Ramos (cell line): ENCODE measurements around the gene ACSL6.

Experiments used
- in situ Hi-C: fragments of 300-500 bp; cut with MboI; formaldehyde crosslinking; loops from one replicate; pipeline ENCODE4 v1.14.3; 2022; ENCODE audit warnings: low sequenced_read_pairs; ENCODE audit not compliant: unreplicated experiment

Gene ACSL6

GRCh38 chr5:132019857-132020555 is 8.5 kb upstream of the ACSL6 start:
- in situ Hi-C loops: loop anchor here (25.0 kb wide), 1 partner anchor 908 kb away; no protein-coding TSS in a partner anchor

GRCh38 chr5:132019337-132019736 is 7.9 kb upstream of the ACSL6 start:
- in situ Hi-C loops: loop anchor here (25.0 kb wide), 1 partner anchor 907 kb away; no protein-coding TSS in a partner anchor

GRCh38 chr5:132017738-132018625 is 6.5 kb upstream of the ACSL6 start:
- in situ Hi-C loops: loop anchor here (25.0 kb wide), 1 partner anchor 906 kb away; no protein-coding TSS in a partner anchor

- in situ Hi-C loops: loop anchor here (25.0 kb wide), 1 partner anchor 905 kb away; no protein-coding TSS in a partner anchor
Observed at GRCh38 chr5:132017316-132017715, 5.9 kb upstream of the ACSL6 start.

- in situ Hi-C loops: loop anchor here (25.0 kb wide), 1 partner anchor 904 kb away; no protein-coding TSS in a partner anchor
Observed at GRCh38 chr5:132016721-132017250, 5.3 kb upstream of the ACSL6 start.

- in situ Hi-C loops: loop anchor here (25.0 kb wide), 1 partner anchor 901 kb away; no protein-coding TSS in a partner anchor
Observed at GRCh38 chr5:132013711-132014110, 2.3 kb upstream of the ACSL6 start.

DNA sequence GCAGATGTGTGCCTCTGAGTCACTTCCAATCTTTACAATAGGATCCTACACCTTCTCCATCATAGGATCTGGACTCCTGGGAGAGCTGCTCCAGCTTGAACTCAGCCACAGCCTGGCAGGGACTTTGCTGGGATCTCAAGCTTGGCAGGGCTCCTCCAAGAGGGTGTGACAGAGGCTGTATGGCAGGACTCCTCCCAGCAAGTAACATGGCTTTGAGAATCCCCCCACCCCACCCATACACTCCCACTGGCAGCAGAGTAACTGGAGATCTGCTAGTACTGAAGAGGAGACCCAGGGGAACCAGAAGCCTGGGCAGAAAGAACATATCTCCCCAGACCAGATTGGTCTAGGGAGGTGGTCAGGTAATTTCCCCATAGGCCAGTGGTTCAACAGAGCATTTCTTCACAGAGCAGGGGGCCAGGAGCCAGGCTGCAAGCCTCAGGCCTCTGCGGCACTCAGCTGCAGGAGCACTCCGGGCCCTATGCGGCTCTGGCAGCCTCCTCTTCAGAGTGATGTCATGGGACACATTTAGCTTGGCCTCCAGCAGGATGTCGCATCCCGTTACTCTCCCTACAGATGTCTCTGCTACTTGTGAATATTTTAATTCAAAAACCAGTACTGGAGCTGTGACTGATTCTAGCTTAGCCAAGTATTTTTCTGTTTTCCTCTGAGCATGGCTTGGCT is 1.7 kb upstream of the ACSL6 start:
- in situ Hi-C loops: loop anchor here (25.0 kb wide), 1 partner anchor 901 kb away; no protein-coding TSS in a partner anchor

DNA sequence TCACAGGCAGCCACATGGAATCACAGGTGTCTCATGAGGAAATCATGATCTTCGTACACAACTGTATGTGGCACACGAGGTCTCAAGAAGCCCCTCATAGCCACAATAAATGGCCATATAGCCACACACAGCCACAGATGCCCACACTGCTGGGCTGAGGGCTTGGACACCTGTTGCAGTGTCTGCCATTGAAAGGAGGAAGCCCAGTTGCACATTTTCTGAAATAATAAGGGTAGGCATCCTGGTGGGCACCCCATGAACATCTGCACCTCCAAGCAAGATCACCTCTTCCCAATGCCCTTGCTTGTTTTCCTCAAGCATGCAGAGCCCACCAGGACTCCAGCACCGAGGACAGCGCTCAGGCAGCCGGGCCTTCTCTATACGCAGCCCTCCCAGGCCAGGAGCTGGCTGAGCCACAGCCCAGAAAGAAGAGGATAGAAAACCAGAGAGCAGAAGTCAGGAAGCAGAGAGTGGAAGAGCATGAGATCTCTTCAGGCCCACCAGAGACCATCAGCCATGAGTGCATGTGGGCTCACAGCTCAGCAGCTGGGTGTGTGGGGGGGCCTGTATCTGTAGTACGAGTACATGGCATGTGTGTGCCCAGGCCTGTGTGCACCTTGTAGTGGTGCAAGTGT is 1.0 kb upstream of the ACSL6 start:
- in situ Hi-C loops: loop anchor here (25.0 kb wide), 1 partner anchor 900 kb away; no protein-coding TSS in a partner anchor

DNA sequence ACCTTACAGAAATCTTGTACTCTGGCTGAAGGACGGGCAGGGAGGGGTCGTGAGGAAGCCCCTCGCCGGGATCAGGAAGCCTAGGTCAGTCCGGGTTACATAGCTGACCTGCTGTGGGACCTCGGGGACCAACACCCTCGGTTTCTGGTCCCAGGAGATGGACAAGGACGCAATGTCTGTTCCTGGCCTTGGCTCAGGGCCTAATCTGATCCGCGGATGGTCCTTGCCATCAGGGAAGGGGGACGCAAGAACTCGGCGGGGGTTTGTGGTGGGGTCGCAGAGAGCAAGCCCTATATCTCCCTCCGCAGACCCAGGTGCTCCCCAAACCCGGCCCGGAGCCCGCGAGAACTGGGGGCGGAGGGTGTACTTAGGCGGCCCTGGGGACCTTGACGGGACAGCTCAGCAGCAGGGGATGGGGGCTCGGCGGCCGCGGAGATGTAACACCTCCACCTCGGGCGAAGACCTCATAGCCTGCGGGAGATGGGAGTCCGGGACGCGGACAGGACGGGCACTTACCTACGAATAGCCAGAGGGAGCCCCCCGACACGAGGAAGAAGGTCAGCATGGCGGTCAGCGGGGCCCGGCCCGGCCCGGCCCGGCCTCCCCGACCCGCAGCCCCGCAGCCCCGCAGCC is 353 bp downstream of the ACSL6 start:
- in situ Hi-C loops: loop anchor here (25.0 kb wide), 1 partner anchor 899 kb away; no protein-coding TSS in a partner anchor

- in situ Hi-C loops: loop anchor here (25.0 kb wide), 1 partner anchor 898 kb away; no protein-coding TSS in a partner anchor
Observed at GRCh38 chr5:132010645-132010988, 841 bp downstream of the ACSL6 start.

- in situ Hi-C loops: loop anchor here (5.0 to 25.0 kb wide), 3 partner anchors 423 to 898 kb away; no protein-coding TSS in a partner anchor
Observed at GRCh38 chr5:132009706-132010405, 1.6 kb downstream of the ACSL6 start.

GRCh38 chr5:132008961-132009680 is 2.3 kb downstream of the ACSL6 start:
- in situ Hi-C loops: loop anchor here (5.0 to 25.0 kb wide), 3 partner anchors 422 to 897 kb away; no protein-coding TSS in a partner anchor

- in situ Hi-C loops: loop anchor here (5.0 to 25.0 kb wide), 3 partner anchors 421 to 896 kb away; no protein-coding TSS in a partner anchor
Observed at GRCh38 chr5:132008163-132008473, 3.3 kb downstream of the ACSL6 start.

DNA sequence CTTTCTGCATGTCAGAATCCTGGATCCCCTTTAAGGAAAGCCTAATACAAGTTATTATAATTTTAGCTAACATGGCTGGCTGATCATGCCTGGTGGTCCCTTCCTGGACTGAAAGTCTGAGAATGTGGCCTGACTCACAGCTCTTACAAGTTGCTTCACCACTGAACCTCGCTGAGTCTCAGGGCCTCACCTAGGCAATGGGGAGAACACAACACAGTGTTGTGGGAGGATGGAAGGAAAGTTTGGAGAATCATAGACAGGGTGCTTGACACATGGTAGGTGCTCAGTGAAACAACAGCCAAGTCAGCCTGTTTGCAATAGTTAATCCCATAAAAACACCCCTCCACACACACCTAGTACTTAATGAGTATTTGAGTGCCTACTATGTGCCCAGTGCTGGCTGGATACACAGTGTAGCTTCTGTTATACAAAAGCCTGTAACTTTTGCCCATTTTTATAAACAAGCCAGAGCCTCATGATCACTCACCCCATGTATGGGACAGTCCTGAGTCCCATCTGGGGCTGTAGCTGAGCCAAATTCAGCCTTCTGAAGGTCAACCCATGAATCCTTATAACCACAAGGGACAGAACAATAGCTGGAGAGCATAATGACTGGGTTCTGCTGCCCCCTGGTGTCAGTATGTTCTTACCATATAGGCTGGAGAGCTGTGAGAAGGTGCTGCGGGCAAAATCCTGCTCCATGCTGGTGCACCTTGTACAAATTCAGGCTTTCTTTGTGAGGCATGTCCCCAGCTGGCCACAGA is 3.9 kb downstream of the ACSL6 start:
- in situ Hi-C loops: loop anchor here (5.0 to 25.0 kb wide), 3 partner anchors 420 to 895 kb away; no protein-coding TSS in a partner anchor

DNA sequence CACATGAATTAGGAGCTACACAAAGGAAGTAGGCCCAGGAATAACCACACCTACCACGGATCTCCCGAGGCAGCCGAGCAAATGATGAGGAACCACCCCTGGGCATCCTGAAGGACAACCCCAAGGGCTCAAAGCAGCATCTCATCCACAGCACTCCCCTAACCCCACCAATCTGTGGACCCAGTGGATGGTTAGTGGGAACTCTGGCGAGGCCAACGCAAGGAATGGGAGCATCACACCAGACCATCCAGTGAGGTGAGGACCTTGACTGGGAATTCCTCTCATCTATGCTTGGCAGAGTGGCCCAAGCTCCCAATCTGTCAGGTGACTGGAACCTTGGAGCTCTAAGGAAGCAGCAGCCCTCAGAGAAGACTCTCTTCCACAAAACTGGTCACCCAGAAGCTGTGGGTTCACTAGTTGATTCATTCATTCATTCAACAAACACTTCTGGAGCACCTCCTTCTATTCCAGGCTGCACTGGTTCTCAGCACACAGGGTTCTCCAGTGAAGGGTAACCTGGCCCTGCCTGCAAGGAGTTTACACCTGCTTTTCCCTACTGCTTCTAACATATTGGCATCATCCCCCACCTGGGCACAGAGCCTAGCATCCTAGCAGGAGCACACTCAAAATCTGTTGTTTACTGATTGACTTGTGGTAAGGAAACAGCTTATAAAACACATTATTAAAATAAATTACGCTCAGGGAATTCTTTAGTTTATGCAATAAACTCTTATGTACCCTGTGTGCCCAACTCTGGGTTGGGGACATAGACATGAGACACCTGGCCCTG is 4.9 kb downstream of the ACSL6 start:
- in situ Hi-C loops: loop anchor here (5.0 to 25.0 kb wide), 3 partner anchors 419 to 894 kb away; no protein-coding TSS in a partner anchor

DNA sequence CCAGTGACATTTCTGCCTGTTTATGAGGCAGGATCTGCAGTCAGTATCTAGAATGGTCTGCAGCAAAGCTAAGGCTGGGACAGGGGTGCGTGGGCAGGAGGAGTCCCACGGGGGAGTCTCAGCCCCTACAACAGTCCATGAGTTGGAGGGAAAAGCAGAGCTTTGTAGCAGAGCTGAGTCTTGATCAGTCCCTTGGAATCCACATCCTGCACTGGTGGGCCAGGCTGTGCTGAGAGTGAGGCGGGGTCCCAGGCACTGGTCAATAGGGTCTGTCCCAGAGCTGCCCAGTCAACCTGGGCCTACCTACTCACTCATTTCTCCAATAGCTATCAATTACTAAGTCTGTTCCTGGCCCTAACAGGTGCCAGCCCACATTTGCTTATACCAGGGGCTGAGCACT is 5.9 kb downstream of the ACSL6 start:
- in situ Hi-C loops: loop anchor here (5.0 to 25.0 kb wide), 3 partner anchors 418 to 893 kb away; no protein-coding TSS in a partner anchor
